IMR-90 (cell line): ENCODE results near the gene MBOAT1. TPM values are rescaled to one million over a fixed set of nuclear protein-coding genes. Genes with fewer than 3 reads are reported as not detected.

Experiments
- ATAC-seq: fragments of 200-7000 bp; cut with Tn5 transposase; 2 replicates; pipeline ENCODE4 v1.9.1; 2020; ENCODE audit warnings: low read depth, mild to moderate bottlenecking, moderate library complexity
- BruUV-seq: library from RNA; stranded (reverse); fragments of 400-500 nt; replicated peaks from 2 replicates; lab custom pipeline; 2021; lab: Mats Ljungman, UMichigan
- CTCF ChIA-PET: fragments of 300-600 bp; formaldehyde crosslinking; extraction: SDS; loops from one replicate; lab custom pipeline; 2021; ENCODE audit warnings: antibody characterized with exemption; lab: Yijun Ruan, JAX
- POLR2A ChIA-PET: fragments of 300-600 bp; sonication (Branson Sonifier 250); formaldehyde crosslinking; loops from one replicate; lab custom pipeline; 2022; ENCODE audit warnings: antibody characterized with exemption; ENCODE audit not compliant: unreplicated experiment; lab: Charles Lee
- DNase-seq: peaks from one replicate; pipeline ENCODE4 v3.0.0; 2013
- H2AFZ ChIP-seq: replicated peaks from 2 replicates; pipeline ENCODE3; 2013; ENCODE audit warnings: low read length, mild to moderate bottlenecking; ENCODE audit not compliant: poor library complexity
- H2AK5ac ChIP-seq: 2 replicates; pipeline ENCODE4 v1.6.1; 2013; ENCODE audit warnings: low read depth, low read length, inconsistent platforms
- H2AK9ac ChIP-seq: replicated peaks from 2 replicates; pipeline ENCODE3; 2013; ENCODE audit warnings: mild to moderate bottlenecking, low read depth, low read length, moderate library complexity; ENCODE audit not compliant: poor library complexity
- H2BK120ac ChIP-seq: 2 replicates; pipeline ENCODE4 v1.6.1; 2013; ENCODE audit warnings: low read depth, low read length, inconsistent platforms
- H2BK15ac ChIP-seq: 3 replicates; pipeline ENCODE4 v1.6.1; 2013; ENCODE audit warnings: low read depth, low read length, inconsistent platforms
- H2BK20ac ChIP-seq: 2 replicates; pipeline ENCODE4 v1.6.1; 2013; ENCODE audit warnings: low read depth, mild to moderate bottlenecking, inconsistent platforms, low read length, moderate library complexity
- H2BK5ac ChIP-seq: 2 replicates; pipeline ENCODE4 v1.6.1; 2013; ENCODE audit warnings: mild to moderate bottlenecking, low read depth, low read length, inconsistent platforms; ENCODE audit not compliant: poor library complexity, severe bottlenecking
- H3K14ac ChIP-seq: replicated peaks from 2 replicates; pipeline ENCODE4 v1.6.1; 2013; ENCODE audit warnings: low read depth, low read length, inconsistent platforms
- H3K18ac ChIP-seq: 2 replicates; pipeline ENCODE4 v1.6.1; 2013; ENCODE audit warnings: low read depth, low read length, control low read depth
- H3K23ac ChIP-seq: 2 replicates; pipeline ENCODE4 v1.6.1; 2013; ENCODE audit warnings: low read depth, low read length, inconsistent platforms
- H3K27ac ChIP-seq: 2 replicates; pipeline ENCODE4 v1.5.1; 2013; ENCODE audit warnings: mild to moderate bottlenecking, control low read depth, low read length; ENCODE audit not compliant: insufficient read depth
- H3K27me3 ChIP-seq: 2 replicates; pipeline ENCODE4 v1.6.1; 2013; ENCODE audit warnings: low read length; ENCODE audit not compliant: control insufficient read depth, insufficient read depth
- H3K36me3 ChIP-seq: 2 replicates; pipeline ENCODE4 v1.6.1; 2013; ENCODE audit warnings: low read length, mixed read lengths; ENCODE audit not compliant: control insufficient read depth, insufficient read depth
- H3K4ac ChIP-seq: 2 replicates; pipeline ENCODE4 v1.6.1; 2013; ENCODE audit warnings: low read depth, low read length, inconsistent platforms
- H3K4me1 ChIP-seq: 2 replicates; pipeline ENCODE4 v1.6.1; 2013; ENCODE audit warnings: low read length, mixed read lengths; ENCODE audit not compliant: control insufficient read depth, insufficient read depth
- H3K4me2 ChIP-seq: 2 replicates; pipeline ENCODE4 v1.6.1; 2013; ENCODE audit warnings: low read depth, mild to moderate bottlenecking, control low read depth, low read length, moderate library complexity
- H3K4me3 ChIP-seq: 2 replicates; pipeline ENCODE4 v1.5.1; 2013; ENCODE audit warnings: low read depth, mild to moderate bottlenecking, control low read depth, low read length, moderate library complexity; ENCODE audit not compliant: insufficient read depth
- H3K56ac ChIP-seq: 2 replicates; pipeline ENCODE4 v1.6.1; 2013; ENCODE audit warnings: low read length, inconsistent platforms; ENCODE audit not compliant: insufficient read depth; ENCODE audit errors: extremely low read depth
- H3K79me1 ChIP-seq, 2 experiments: 2 replicates each; pipeline ENCODE4 v1.6.1; 2013; ENCODE audit warnings: low read length in 2 of 2, inconsistent platforms in 1 of 2, low read depth in 1 of 2
- H3K9ac ChIP-seq: 2 replicates; pipeline ENCODE4 v1.6.1; 2013; ENCODE audit warnings: low read depth, low read length, control low read depth
- H3K9me1 ChIP-seq: 2 replicates; pipeline ENCODE4 v1.6.1; 2013; ENCODE audit warnings: low read length, inconsistent platforms; ENCODE audit not compliant: insufficient read depth
- H3K9me3 ChIP-seq: 2 replicates; pipeline ENCODE4 v1.6.1; 2013; ENCODE audit warnings: low read length; ENCODE audit not compliant: control insufficient read depth, insufficient read depth
- H4K20me1 ChIP-seq: 2 replicates; pipeline ENCODE4 v1.6.1; 2013; ENCODE audit warnings: low read length, inconsistent platforms; ENCODE audit not compliant: insufficient read depth
- H4K5ac ChIP-seq: 2 replicates; pipeline ENCODE4 v1.6.1; 2013; ENCODE audit warnings: mild to moderate bottlenecking, low read depth, low read length, control low read depth
- H4K8ac ChIP-seq, 2 experiments: 2 replicates each; pipeline ENCODE4 v1.6.1; 2013; ENCODE audit warnings: low read depth in 2 of 2, low read length in 2 of 2, control low read depth in 1 of 2, inconsistent platforms in 1 of 2
- H4K91ac ChIP-seq: 2 replicates; pipeline ENCODE4 v1.6.1; 2013; ENCODE audit warnings: low read depth, low read length, inconsistent platforms; ENCODE audit not compliant: insufficient read depth
- BHLHE40 ChIP-seq: fragments of 150-350 bp; IDR thresholded peaks from 2 replicates; pipeline ENCODE4 v1.6.1; 2016; ENCODE audit warnings: mild to moderate bottlenecking, low read depth, low read length
- CEBPB ChIP-seq: IDR thresholded peaks from 2 replicates; pipeline ENCODE4 v1.6.1; 2012; ENCODE audit warnings: low read depth, low read length, improper control_type of control experiment
- CHD1 ChIP-seq: IDR thresholded peaks from 2 replicates; pipeline ENCODE4 v1.6.1; 2012; ENCODE audit warnings: low read depth, low read length, improper control_type of control experiment
- FOS ChIP-seq: fragments of 150-350 bp; IDR thresholded peaks from 2 replicates; pipeline ENCODE4 v1.6.1; 2016; ENCODE audit warnings: low read depth, low read length
- MAZ ChIP-seq: IDR thresholded peaks from 2 replicates; pipeline ENCODE4 v1.6.1; 2012; ENCODE audit warnings: low read depth, mild to moderate bottlenecking, low read length, improper control_type of control experiment, moderate library complexity, borderline replicate concordance
- NFE2L2 ChIP-seq: fragments of 150-350 bp; IDR thresholded peaks from 2 replicates; pipeline ENCODE4 v1.6.1; 2016; ENCODE audit warnings: low read depth, mild to moderate bottlenecking, low read length
- RCOR1 ChIP-seq: IDR thresholded peaks from 2 replicates; pipeline ENCODE4 v1.6.1; 2012; ENCODE audit warnings: mild to moderate bottlenecking, low read length, improper control_type of control experiment; ENCODE audit not compliant: insufficient replicate concordance
- RFX5 ChIP-seq: IDR thresholded peaks from 2 replicates; pipeline ENCODE4 v1.8.0; 2012; ENCODE audit warnings: low read depth, mild to moderate bottlenecking, low read length, moderate library complexity
- SMC3 ChIP-seq: fragments of 150-350 bp; IDR thresholded peaks from 2 replicates; pipeline ENCODE4 v1.6.1; 2016; ENCODE audit warnings: low read depth, mild to moderate bottlenecking, antibody characterized with exemption, low read length, moderate library complexity
- WGBS, 2 experiments: methylation state at CpG; one replicate each; pipeline versions ENCODE4 v1.1.5 to v1.1.7; 2013; ENCODE audit warnings: missing lambda C conversion rate in 2 of 2; ENCODE audit not compliant: insufficient read length in 1 of 2; ENCODE audit errors: extremely low coverage in 2 of 2; 5-methylcytosine and 5-hydroxymethylcytosine counted together
- dilution Hi-C: fragments of 300-500 bp; cut with HindIII; formaldehyde crosslinking; loops from one replicate; pipeline ENCODE4 v1.14.3; 2018; ENCODE audit warnings: low sequenced_read_pairs; ENCODE audit not compliant: unreplicated experiment
- in situ Hi-C: fragments of 300-500 bp; cut with MboI; formaldehyde crosslinking; loops from 3 replicates; pipeline ENCODE4 v1.14.3; 2019; ENCODE audit warnings: low sequenced_read_pairs, inconsistent platforms, mixed read lengths
- intact Hi-C: fragments of 100-400 bp; cut with micrococcal nuclease; formaldehyde crosslinking; loops from 2 replicates; pipeline ENCODE4 v1.10.0; 2022
- polyA plus RNA-seq, 3 experiments: library from polyadenylated mRNA; depleted of rRNA; stranded (reverse); fragments of >200 nt; gene quantifications; 2 replicates each; pipeline ENCODE4 v1.2.3, GENCODE V29; 2012; ENCODE audit warnings: low replicate concordance in 1 of 3
- total RNA-seq: library from RNA; depleted of rRNA; stranded (reverse); fragments of >200 nt; gene quantifications from 2 replicates; pipeline ENCODE4 v1.2.3, GENCODE V29; 2012
- TF ChIP-seq, protein P1 (sequence below): conservative IDR thresholded peaks from 2 replicates; pipeline ENCODE4 v1.5.1; 2012; ENCODE audit warnings: mild to moderate bottlenecking, low read depth, low read length, improper control_type of control experiment
- TF ChIP-seq, protein P2 (sequence below): fragments of 150-350 bp; IDR thresholded peaks from 2 replicates; pipeline ENCODE4 v1.6.1; 2016; ENCODE audit warnings: low read depth, mild to moderate bottlenecking, low read length, moderate library complexity, borderline replicate concordance

MBOAT1 gene
- total and polyA plus RNA-seq, 2 of the 4 experiments (the other 2 are of a cell fraction) = 1.6 to 4.7 TPM

DNA sequence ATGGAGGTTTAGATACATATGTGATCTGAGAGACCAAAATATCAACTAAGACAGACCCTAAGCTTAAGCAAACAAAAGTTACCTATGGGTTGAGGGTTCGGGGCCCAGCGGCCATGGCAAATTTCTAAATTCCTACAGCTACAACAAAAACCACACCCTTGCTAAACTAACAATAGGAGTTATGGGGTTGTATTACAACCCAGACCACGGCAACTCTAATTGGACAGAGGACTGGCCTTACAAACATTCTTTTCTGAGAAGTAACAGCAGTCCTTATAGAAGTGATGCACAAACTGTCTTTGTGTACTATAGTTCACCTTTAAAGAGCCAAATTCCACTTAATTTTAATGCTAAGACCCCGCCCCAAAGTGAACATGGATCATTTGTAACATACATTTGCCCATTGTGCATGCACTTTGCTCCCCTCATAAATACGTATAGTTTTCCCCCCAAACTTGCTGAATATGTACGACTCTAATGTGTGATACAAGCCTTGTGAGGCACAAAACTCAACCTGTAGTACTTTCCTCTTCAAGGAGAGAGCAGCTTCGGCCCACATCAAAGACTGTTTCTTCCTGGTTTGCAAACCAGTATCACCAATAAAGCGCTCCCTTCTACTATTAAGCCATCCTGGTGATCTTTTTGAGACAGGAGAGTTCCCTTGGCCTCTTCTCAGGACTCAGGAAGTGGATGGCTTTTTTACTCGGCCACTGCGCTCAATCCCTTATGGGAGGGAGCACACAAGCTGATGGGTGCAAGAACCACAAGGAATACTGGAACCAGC lies 25.6 kb upstream of the MBOAT1 start:
- TF ChIP-seq RFX5 (no peak), NFE2L2 (no peak), CHD1 (no peak), BHLHE40 (no peak), CEBPB (no peak), FOS (no peak), RCOR1 (no peak), SMC3 (no peak), MAZ (no peak)
- TF ChIP-seq, protein P1, sequence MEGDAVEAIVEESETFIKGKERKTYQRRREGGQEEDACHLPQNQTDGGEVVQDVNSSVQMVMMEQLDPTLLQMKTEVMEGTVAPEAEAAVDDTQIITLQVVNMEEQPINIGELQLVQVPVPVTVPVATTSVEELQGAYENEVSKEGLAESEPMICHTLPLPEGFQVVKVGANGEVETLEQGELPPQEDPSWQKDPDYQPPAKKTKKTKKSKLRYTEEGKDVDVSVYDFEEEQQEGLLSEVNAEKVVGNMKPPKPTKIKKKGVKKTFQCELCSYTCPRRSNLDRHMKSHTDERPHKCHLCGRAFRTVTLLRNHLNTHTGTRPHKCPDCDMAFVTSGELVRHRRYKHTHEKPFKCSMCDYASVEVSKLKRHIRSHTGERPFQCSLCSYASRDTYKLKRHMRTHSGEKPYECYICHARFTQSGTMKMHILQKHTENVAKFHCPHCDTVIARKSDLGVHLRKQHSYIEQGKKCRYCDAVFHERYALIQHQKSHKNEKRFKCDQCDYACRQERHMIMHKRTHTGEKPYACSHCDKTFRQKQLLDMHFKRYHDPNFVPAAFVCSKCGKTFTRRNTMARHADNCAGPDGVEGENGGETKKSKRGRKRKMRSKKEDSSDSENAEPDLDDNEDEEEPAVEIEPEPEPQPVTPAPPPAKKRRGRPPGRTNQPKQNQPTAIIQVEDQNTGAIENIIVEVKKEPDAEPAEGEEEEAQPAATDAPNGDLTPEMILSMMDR = no peak
- TF ChIP-seq, protein P2, sequence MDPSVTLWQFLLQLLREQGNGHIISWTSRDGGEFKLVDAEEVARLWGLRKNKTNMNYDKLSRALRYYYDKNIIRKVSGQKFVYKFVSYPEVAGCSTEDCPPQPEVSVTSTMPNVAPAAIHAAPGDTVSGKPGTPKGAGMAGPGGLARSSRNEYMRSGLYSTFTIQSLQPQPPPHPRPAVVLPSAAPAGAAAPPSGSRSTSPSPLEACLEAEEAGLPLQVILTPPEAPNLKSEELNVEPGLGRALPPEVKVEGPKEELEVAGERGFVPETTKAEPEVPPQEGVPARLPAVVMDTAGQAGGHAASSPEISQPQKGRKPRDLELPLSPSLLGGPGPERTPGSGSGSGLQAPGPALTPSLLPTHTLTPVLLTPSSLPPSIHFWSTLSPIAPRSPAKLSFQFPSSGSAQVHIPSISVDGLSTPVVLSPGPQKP = no peak
- Histone ChIP-seq H3K4me1 (no peaks in the 10 kb centered on the region), H2AK5ac (no peak overlapping the region), H2BK5ac (no peak overlapping the region), H4K91ac (no peak overlapping the region), H3K27ac (no peak overlapping the region), H3K4me3 (no peak overlapping the region), H4K5ac (no peak overlapping the region), H3K79me1 (no peaks in the 10 kb centered on the region), H3K18ac (no peak overlapping the region), H3K9me3 (no peaks in the 10 kb centered on the region), H3K4ac (no peak overlapping the region), H3K27me3 (no peaks in the 10 kb centered on the region), H3K14ac (no peak overlapping the region), H3K23ac (no peak overlapping the region), H2BK20ac (no peak overlapping the region), H3K9ac (no peak overlapping the region), H3K4me2 (no peak overlapping the region), H2BK15ac (no peak overlapping the region), H2AFZ (no peak overlapping the region), H3K36me3 (no peaks in the 10 kb centered on the region), H3K56ac (no peak overlapping the region), H3K9me1 (no peaks in the 10 kb centered on the region), H2AK9ac (no peak overlapping the region), H4K8ac (no peak overlapping the region), H4K20me1 (no peaks in the 10 kb centered on the region), H2BK120ac (no peak overlapping the region)
- in situ Hi-C loops = no loop called here
- BruUV-seq = no TSS peak
- ChIA-PET CTCF (no interaction called here), POLR2A (no interaction called here)
- ATAC-seq (no peak), DNase-seq (no peak)
- intact Hi-C loops = no loop called here
- 73% methylated on average over 5 of the region's 10 CpGs; no CpG with 5 or more reads in 1 of the 2 experiments for WGBS, 2 experiments
- dilution Hi-C loops = no loop called here
